GM18870 (cell line): ENCODE measurements around the gene RYR2.
"Not testable (repeated sequence)": the region's sequence is repeated elsewhere in the genome, so short reads cannot be mapped to it uniquely, and the experiment has no call there.

Experiments
- ATAC-seq: cut with Tn5 transposase; IDR thresholded peaks from one replicate; pipeline ENCODE4 v1.9.1; 2021; ENCODE audit warnings: moderate library complexity; ENCODE audit not compliant: unreplicated experiment

Gene RYR2

DNA sequence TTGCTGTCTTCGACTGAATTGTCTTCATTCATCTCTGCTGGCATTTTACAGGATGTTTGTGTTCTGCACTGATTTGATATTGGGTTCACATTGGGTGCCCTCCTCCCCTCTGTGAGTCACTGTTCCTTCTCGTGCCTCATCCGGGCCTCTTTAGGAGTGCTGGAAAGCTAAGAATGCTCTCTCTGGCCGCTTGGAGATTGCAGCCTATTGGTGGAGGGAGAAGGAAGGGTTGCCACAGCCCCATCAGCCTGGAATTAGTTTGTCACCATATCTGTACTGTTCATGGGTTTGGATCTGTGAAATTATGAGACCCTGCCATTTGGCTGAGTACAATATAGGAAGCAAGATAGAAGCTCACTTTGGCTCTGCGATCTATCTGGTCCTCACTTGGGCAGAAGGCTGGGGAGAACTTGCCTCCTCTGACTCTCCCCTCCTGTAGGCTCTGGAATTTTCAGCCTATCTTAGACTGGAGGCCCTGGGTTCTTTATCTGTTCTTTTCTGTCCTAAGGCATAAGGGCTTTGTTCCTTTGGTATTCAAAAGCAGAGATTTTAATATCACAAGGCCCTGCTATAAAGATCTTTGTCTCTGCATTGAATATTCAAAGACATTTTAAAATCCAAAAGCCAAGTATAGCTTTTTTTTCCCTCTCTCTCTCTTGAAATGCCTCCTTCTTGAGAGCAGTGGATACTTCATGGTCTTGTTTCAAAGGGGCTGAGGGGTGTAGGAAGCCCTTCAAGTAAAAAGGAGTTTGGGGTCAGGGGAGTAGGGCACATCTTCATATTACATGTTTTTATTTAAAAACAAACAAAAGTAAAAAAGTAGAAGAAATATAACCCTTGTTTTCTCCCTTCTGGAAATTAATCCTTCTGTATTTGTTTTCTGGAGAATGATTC, 500.8 kb downstream of the RYR2 start:
- ATAC-seq = no peak

DNA sequence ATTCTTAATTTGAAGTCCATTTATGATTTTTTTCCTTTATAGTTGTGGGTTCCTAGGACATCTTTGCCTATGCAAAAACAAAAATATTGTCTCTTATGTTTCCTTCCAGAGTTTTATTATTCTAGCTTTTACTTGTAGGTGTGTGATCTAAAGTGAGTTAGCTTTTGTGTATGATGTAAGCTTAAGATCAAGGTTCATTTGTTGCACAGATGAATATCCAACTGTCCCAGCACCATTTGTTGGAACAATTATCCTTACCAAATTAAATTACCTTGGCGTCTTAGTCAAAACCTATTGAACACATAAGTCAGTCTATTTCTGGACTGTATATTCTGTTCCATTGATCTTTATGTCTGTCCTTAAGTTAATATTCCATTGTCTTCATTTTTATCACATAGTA, 511.1 kb downstream of the RYR2 start:
- no peak for ATAC-seq

DNA sequence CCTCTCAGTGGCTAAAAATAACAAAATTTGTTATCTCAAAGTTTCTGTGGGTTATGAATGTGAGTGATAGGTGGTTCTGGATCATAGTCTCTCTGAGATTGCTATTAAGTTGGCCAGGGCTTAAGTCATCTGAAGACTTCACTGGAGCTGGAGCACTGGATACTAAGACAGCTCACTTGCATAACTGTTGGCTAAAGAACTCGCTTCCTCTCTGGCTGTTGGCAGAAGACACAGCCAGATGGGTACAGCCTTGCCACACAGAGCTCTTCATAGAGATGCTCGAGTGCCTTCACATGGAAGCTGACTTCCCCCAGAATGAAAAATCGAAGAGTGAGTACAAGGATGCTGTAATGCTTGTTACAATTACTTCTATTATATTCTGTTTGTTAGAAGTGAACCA, 514.9 kb downstream of the RYR2 start:
- no peak for ATAC-seq

DNA sequence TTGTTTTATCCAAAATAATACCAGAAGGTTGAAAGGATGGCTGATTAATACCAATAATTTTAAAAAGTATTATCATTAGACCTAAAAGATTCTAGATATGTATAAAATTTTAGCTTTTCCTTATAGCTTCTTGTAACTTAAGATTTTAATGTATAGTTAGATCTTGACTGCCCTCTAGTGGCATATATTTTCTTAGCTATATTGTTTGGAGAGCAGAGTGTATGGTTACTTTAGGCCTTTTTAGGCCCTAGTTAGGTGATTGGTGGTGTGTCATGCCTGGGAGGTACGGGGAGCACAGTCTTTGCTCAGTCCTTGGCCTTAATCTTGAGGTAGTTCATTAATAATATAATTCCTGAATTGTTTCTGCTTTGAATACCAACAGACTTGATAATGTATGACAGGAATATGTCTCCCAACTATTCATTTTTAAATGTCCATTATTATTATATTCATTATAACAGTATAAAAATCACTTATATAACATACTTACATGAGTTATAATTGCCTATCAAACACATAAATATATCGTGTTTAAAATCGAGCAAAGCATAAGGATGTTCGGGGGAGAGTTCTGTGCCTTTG, 520.3 kb downstream of the RYR2 start:
- ATAC-seq = peak; percentile 91

DNA sequence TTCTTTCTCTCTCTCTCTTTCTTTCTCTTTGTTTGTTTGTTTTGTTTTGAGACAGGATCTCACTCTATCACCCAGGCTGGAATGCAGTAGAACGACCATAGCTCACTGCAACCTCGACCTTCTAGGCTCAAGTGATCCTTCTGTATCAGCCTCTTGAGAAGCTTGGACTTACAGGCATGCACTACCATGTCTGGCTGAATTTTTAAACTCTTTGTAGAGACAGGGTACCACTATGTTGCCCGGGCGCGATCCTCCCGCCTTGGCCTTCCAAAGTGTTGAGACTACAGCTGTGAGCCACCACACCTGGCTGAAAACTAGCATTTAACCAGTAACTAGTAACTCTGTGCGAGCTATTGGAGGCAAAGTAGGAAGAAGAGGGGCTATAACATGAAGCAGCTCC, 523.3 kb downstream of the RYR2 start:
- no peak for ATAC-seq

DNA sequence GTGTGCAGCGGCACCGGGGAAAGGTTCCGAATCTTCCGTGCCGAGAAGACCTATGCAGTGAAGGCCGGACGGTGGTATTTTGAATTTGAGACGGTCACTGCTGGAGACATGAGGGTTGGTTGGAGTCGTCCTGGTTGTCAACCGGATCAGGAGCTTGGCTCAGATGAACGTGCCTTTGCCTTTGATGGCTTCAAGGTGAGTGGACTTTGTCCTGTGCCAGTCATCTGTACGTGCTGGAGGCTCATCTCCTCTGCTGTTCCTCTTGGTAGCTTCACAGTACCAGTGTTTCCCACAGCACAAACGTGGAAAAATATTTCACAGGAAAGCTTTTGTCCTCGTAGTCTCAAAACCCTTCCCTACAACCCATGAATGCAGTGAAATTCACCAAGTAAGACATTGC, 524.6 kb downstream of the RYR2 start:
- ATAC-seq = no peak

DNA sequence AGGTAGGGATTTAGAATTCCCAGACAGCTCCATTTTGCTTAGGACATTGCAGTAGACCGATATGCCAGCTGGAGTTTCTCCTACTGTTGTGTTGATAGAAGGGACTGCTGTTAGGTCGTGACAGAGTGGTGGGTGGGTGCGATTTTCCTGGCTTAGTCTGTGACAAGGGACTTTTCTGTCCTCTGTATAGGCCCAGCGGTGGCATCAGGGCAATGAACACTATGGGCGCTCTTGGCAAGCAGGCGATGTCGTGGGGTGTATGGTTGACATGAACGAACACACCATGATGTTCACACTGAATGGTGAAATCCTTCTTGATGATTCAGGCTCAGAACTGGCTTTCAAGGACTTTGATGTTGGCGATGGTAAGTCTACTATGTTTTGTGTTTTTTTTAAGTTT, 527.0 kb downstream of the RYR2 start:
- ATAC-seq = no peak

DNA sequence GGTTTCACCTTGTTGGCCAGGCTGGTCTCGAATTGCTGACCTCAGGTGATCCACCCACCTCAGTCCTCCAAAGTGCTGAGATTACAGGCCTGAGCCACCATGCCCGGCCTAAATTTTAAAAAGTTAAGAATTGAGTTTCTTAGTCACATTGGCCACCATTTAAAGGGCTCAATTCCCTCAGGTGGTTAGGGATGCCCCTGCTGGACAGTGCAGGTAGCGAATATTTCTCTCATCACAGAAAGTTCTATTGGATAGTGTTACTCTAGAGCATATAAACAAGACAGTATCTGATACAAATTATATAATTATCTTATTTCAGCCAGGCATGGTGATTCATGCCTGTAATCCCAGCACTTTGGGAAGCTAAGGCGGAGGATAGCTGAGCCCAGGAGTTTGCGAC, 528.5 kb downstream of the RYR2 start:
- ATAC-seq = no peak

DNA sequence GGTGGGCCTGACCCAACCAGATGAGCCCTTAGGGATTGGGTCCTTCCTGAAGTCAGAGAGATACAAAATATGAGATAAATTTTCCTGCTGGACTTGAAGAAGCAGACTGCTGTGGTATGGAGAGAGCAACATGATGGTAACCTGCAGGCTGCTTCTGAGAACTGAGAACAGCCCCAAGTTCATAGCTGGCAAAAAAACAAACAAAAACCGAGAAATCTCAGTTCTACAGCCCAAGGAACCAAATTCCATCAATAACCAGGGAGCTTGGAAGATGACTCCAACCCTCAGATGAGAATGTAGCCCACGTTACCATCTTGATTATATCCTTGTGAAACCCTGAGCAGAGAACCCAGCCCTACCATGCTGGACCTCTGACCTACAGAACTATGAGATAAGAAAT, 532.6 kb downstream of the RYR2 start:
- no peak for ATAC-seq

DNA sequence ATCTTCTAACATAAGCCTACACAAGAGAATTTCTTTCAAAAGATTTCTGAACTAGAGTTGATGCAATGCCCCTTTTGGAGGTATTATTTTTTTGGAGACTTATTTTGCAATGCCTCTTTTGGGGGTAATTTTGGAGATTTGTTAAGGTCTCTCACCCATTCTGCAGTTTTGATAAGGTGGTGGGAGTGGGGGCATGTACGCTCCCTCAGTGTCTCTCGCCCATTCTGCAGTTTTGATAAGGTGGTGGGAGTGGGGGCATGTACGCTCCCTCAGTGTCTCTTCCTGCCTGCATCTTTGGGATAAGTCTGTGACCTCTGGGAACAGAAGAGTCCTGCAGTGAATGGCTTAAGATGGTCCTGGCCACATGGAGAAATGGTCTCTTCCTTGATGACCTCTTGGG, 536.6 kb downstream of the RYR2 start:
- ATAC-seq = no peak

DNA sequence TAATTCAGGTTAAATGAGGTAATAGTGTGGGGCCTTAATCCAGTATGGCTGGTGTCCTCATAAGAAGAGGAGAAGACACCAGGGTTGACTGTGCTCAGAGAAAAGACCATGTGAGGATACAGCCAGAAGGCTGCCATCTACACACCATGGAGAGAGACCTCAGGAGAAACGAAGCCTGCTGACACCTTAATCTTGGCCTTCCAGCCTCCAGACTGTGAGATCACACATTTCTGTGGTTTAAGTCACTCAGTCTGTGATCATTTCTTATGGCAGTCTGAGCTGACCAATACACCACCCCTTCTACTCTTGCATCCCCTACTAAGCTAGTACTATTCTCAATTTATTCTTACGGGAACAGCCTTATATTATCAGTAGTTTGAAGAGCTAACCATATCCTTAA, 538.7 kb downstream of the RYR2 start:
- no peak for ATAC-seq

DNA sequence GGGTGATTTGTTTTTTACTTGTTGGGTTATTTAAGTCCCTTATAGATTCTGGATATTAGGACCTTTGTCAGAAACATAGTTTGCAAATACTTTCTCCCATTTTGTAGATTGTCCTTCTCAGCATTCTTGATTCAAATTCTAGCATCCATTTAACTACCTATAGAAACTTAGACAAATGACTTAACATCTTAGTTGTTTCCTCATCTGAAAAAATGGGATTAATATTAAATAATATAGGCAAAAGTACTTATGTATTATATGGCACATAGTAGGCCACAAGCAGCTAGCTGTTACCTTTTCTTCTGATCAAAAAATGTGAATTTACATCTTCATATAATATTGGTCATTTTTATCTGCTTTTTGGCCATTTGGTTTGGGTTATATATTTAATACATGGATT, 541.3 kb downstream of the RYR2 start:
- no peak for ATAC-seq

DNA sequence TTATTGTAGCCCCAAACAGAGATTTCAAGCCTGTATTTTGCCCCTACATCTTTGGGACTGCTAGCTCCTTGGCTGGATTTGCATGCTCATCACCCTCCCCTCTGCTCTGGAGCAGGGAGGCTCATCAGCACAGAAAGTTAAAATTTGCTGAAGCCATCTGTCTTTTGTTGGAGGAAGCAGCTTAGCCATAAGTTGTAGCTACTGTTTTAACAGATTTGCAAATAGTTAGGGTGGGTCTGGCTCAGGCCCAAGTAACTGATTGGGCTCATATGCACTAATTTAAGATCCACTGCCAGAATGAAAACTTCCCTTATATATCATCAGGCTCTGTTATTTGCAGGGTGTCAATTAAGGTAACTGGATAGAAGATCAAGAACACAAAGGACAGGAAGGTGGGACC, 541.8 kb downstream of the RYR2 start:
- ATAC-seq = no peak

DNA sequence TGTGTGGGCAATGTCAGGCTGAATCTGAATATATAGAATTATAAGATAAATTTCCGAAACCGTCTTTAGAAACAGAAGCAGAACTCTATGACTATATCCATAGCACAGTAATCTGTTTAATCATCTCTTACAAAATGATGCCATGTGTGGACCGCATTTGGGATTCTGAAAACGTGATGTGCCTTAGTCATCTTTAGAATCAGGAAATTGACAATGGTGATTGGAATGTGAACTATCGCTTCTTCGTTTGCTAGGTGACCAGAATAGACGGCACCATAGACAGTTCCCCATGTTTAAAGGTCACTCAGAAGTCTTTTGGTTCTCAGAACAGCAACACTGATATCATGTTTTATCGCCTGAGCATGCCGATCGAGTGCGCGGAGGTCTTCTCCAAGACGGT, 548.4 kb downstream of the RYR2 start:
- ATAC-seq = no peak

DNA sequence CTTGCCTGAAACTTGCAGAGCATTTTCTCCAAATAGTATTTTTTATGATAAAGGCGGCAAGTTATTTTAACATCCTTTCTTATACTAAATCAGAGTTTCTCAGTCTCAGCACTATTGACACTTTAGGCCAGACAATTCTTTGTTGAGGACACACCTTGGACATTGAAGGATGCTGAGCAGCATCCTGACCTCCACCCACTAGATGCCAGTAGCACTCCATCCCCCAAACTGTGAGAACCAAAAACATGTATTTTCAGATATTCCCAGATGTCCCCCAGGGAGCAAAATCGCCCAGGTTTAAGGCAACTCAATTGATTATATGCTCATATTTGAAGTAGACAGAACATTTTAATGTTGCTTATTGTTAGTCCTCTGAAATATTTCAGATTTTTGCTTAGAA, 549.4 kb downstream of the RYR2 start:
- no peak for ATAC-seq

DNA sequence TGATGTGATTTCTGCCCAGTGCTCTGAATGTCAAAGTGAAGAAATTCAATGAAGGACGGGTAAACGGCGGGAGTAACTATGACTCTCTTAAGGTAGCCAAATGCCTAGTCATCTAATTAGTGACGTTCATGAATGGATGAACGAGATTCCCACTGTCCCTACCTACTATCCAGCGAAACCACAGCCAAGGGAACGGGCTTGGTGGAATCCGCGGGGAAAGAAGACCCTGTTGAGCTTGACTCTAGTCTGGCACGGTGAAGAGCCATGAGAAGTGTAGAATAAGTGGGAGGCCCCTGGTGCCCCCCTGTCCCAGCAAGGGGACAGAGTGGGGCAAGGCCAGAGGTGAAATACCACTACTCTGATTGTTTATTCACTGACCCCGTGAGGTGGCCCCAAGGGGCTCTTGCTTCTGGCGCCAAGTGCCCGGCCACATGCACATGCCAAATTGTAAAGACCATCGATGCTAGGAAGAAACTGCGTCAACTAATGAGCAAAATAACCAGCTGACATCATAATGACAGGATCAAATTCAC, 561.1 kb downstream of the RYR2 start:
- not testable (repeated sequence) for ATAC-seq

DNA sequence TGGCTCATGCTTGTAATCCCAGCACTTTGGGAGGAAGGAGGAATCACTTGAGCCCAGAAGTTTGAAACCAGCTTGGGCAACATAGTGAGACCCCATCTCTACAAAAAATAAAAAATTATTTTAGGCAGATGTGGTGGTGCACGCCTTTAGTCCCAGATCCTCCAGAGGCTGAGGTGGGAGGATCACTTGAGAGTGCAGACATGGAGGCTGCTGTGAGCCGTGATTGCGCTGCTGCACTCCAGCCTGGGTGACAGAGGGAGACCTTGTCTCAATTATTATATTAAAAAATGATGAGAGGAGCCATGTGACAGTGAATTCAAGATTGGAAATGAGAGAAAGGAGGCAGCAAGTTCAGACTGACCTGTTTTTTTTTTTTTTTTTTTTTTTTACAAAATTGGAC, 566.4 kb downstream of the RYR2 start:
- ATAC-seq = no peak

DNA sequence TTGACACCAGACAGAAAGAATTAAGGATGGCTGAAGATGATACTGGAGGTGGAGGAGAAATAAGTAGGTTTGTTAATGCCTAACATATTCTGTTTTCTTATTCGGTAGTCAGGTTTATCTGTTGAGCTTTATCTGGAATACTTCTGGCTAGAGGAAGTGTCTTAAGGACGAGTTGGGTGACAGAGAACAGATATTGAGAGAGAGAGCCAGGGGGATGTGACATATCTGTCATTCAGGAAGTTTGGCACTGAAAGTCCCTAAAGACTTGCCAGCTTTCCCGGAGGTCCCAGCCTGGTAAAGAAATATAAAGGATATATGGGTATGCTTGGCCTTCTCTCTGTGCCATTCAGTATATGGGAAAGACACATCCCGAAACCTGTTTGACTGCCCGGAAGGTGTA, 568.2 kb downstream of the RYR2 start:
- no peak for ATAC-seq

DNA sequence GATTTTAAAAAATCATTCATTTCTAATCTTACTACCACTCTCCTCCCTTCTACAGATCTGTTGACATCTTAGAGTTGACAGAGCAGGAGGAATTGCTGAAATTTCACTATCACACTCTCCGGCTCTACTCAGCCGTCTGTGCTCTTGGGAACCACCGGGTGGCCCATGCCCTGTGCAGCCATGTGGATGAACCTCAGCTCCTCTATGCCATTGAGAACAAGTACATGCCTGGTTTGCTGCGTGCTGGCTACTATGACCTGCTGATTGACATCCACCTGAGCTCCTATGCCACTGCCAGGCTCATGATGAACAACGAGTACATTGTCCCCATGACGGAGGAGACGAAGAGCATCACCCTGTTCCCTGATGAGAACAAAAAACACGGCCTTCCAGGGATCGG, 572.0 kb downstream of the RYR2 start:
- no peak for ATAC-seq

DNA sequence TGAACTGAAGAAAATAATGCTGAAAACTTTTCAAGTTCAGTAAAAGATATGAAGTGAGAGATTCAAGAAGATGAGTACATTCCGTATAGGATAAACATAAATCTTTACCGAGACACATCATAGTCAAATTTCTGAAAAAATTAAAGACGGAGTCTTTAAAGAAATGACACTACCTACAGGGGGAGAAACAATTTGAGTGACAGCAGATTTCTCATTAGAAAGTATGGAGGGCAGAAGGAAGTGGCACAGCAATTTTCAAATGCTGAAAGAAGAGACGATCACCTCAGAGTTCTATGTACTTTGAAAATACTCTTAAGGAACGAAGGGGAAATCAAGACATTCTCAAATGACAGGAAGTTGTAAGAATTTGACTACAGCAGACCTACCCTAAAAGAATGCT, 577.6 kb downstream of the RYR2 start:
- no peak for ATAC-seq

DNA sequence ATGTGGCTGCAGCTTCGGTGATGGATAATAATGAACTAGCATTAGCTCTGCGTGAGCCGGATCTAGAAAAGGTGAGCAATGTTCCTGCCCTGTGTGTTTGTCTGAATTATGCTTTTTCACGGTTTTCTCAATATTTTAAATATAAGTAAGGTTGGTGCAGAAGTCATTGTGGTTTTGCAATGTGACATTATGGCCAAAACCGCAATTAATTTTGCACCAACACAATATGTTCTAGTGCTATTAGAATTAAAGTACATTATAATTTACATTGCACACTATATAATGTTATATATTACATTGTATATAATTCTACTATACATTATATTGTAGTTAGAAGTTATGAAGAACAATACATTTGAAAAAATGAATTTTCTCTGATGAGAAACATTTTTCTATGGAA, 592.9 kb downstream of the RYR2 start:
- ATAC-seq = no peak

DNA sequence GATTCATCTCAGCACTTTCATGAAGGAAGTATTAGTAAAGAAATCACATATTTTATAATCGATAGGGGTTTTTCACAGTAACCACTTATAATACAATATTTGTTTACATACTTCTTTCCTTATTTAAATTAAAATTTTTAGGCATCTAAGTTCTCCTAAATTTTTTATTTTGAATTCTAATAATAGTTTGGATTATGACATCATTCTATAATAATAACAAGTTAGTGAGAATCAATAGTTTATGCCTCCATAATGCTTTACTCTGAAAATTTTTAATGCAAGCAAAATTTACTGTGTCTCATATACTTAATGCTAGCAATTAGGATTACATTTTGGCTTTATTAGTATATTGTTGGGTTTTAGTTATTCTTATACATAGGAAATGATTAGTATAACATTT, 596.6 kb downstream of the RYR2 start:
- ATAC-seq = no peak
